HT-29 (cell line): ENCODE data around the gene ETNPPL. TPM values are rescaled to one million over a fixed set of nuclear protein-coding genes. Genes with fewer than 3 reads are reported as not detected.
A peak's percentile ranks its signal among the peaks of the same experiment; 100 is the strongest.

Source experiments
- DNase-seq: peaks from one replicate; pipeline ENCODE4 v3.0.0-alpha.2; 2015; ENCODE audit warnings: low spot score
- total RNA-seq: library from RNA; depleted of rRNA; stranded (reverse); fragments of >200 nt; shearing (Covaris generic); gene quantifications from 2 replicates; pipeline ENCODE4 v1.2.3, GENCODE V29; 2014; rRNA removed

Gene ETNPPL
- total RNA-seq: not detected in 2 replicates

GRCh38 chr4:108762559-108763225 is at the start of gene ETNPPL:
ETNPPL (minus strand) TSS chr4:108763053; CDS start chr4:108762898, 155 bp downstream.
- DNase-seq: no peak

- DNase-seq: no peak
These were observed 48.6 kb upstream of the ETNPPL start for GRCh38 chr4:108811486-108811885.

- no peak for DNase-seq
These were observed 47.2 kb upstream of the ETNPPL start for GRCh38 chr4:108810087-108810486.

GRCh38 chr4:108804648-108805273 is 41.9 kb upstream of the ETNPPL start:
- no peak for DNase-seq

- no peak for DNase-seq
These were observed 36.5 kb upstream of the ETNPPL start for GRCh38 chr4:108799306-108799705.

GRCh38 chr4:108796173-108796572 is 33.3 kb upstream of the ETNPPL start:
- no peak for DNase-seq

- no peak for DNase-seq
These were observed 32.9 kb upstream of the ETNPPL start for GRCh38 chr4:108795733-108796132.

- DNase-seq: no peak
These were observed 31.3 kb upstream of the ETNPPL start for GRCh38 chr4:108794136-108794535.

GRCh38 chr4:108793415-108793814 is 30.6 kb upstream of the ETNPPL start:
- no peak for DNase-seq

- DNase-seq: no peak
These were observed 25.9 kb upstream of the ETNPPL start for GRCh38 chr4:108788731-108789130.

- DNase-seq: no peak
These were observed 24.9 kb upstream of the ETNPPL start for GRCh38 chr4:108787724-108788123.

GRCh38 chr4:108787106-108787505 is 24.3 kb upstream of the ETNPPL start:
- DNase-seq: no peak

GRCh38 chr4:108786351-108786750 is 23.5 kb upstream of the ETNPPL start:
- no peak for DNase-seq

GRCh38 chr4:108783665-108784463 is 21.0 kb upstream of the ETNPPL start:
- peak; percentile 44 for DNase-seq

GRCh38 chr4:108779958-108780357 is 17.1 kb upstream of the ETNPPL start:
- no peak for DNase-seq

GRCh38 chr4:108777388-108777787 is 14.5 kb upstream of the ETNPPL start:
- DNase-seq: no peak

- no peak for DNase-seq
These were observed 13.1 kb upstream of the ETNPPL start for GRCh38 chr4:108775921-108776320.

- peak; percentile 12 for DNase-seq
These were observed 12.1 kb upstream of the ETNPPL start for GRCh38 chr4:108774809-108775530.

GRCh38 chr4:108772402-108772801 is 9.5 kb upstream of the ETNPPL start:
- DNase-seq: no peak

- DNase-seq: no peak
These were observed 3.2 kb upstream of the ETNPPL start for GRCh38 chr4:108766058-108766457.

GRCh38 chr4:108763986-108764385 is 1.1 kb upstream of the ETNPPL start:
- no peak for DNase-seq

- no peak for DNase-seq
These were observed 357 bp upstream of the ETNPPL start for GRCh38 chr4:108763226-108763593.
